VCaP (cell line): ENCODE results near the gene VPS35L.

Experiments used
- H3K27ac ChIP-seq: fragments of 450-650 bp; 2 replicates; pipeline ENCODE4 v1.5.1; 2017
- TF ChIP-seq, protein P1 (sequence below): fragments of 450-650 bp; conservative IDR thresholded peaks from 2 replicates; pipeline ENCODE4 v1.5.1; 2017; ENCODE audit warnings: mild to moderate bottlenecking, moderate library complexity

Gene VPS35L

GRCh38 chr16:19542138-19542821, 13.2 kb upstream of the VPS35L start:
- TF ChIP-seq, protein P1, sequence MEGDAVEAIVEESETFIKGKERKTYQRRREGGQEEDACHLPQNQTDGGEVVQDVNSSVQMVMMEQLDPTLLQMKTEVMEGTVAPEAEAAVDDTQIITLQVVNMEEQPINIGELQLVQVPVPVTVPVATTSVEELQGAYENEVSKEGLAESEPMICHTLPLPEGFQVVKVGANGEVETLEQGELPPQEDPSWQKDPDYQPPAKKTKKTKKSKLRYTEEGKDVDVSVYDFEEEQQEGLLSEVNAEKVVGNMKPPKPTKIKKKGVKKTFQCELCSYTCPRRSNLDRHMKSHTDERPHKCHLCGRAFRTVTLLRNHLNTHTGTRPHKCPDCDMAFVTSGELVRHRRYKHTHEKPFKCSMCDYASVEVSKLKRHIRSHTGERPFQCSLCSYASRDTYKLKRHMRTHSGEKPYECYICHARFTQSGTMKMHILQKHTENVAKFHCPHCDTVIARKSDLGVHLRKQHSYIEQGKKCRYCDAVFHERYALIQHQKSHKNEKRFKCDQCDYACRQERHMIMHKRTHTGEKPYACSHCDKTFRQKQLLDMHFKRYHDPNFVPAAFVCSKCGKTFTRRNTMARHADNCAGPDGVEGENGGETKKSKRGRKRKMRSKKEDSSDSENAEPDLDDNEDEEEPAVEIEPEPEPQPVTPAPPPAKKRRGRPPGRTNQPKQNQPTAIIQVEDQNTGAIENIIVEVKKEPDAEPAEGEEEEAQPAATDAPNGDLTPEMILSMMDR = no peak

DNA sequence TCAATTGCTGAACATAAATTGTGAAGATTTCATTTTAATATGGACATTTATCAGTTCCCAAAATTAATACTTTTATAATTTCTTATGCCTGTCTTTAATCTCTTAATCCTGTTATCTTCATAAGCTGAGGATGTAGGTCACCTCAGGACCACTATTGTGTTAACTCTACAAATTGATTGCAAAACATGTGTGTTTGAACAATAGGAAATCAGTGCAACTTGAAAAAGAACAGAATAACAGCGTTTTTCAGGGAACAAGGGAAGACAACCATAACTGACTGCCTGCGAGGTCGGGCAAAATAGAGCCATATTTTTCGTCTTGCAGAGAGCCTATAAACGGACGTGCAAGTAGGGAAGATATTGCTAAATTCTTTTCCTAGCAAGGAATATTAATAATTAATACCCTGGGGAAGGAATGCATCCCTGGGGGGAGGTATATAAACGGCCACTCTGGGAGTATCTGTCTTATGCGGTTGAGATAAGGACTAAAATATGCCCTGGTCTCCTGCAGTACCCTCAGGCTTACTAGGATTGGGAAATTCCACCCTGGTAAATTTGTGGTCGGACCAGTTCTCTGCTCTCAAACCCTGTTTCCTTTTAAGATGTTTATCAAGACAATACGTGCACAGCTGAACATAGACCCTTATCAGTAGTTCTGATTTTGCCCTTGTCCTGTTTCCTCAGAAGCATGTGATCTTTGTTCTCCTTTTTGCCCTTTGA, 12.1 kb upstream of the VPS35L start:
- H3K27ac ChIP-seq = peak overlapping the region; percentile 62

More at GRCh38 chr16:19542138-19542821, 13.2 kb upstream of the VPS35L start:
- H3K27ac ChIP-seq = peak overlapping the region; percentile 62

GRCh38 chr16:19548144-19548543, 7.4 kb upstream of the VPS35L start:
- H3K27ac ChIP-seq = no peak overlapping the region
- TF ChIP-seq, protein P1 = no peak

GRCh38 chr16:19549673-19550072, 5.8 kb upstream of the VPS35L start:
- TF ChIP-seq, protein P1 = no peak
- no peak overlapping the region for H3K27ac ChIP-seq

GRCh38 chr16:19555938-19556771, 652 bp downstream of the VPS35L start:
- peak overlapping the region; percentile 70 for H3K27ac ChIP-seq
- TF ChIP-seq, protein P1 = no peak

- TF ChIP-seq, protein P1 = peak; percentile 72
These were observed 3.9 kb downstream of the VPS35L start for GRCh38 chr16:19559242-19559910.

GRCh38 chr16:19560078-19560477, 4.6 kb downstream of the VPS35L start:
- TF ChIP-seq, protein P1 = no peak
- no peak overlapping the region for H3K27ac ChIP-seq

More at GRCh38 chr16:19559242-19559910, 3.9 kb downstream of the VPS35L start:
- H3K27ac ChIP-seq = no peak overlapping the region
